GM21528 (cell line): Measurements from ENCODE around the gene ASAP2.
A peak's percentile ranks its signal among the peaks of the same experiment; 100 is the strongest.

Experiments used
- ATAC-seq: cut with Tn5 transposase; IDR thresholded peaks from one replicate; pipeline ENCODE4 v1.9.1; 2021; ENCODE audit warnings: mild to moderate bottlenecking, moderate library complexity; ENCODE audit not compliant: unreplicated experiment, low FRiP score

Gene ASAP2

DNA sequence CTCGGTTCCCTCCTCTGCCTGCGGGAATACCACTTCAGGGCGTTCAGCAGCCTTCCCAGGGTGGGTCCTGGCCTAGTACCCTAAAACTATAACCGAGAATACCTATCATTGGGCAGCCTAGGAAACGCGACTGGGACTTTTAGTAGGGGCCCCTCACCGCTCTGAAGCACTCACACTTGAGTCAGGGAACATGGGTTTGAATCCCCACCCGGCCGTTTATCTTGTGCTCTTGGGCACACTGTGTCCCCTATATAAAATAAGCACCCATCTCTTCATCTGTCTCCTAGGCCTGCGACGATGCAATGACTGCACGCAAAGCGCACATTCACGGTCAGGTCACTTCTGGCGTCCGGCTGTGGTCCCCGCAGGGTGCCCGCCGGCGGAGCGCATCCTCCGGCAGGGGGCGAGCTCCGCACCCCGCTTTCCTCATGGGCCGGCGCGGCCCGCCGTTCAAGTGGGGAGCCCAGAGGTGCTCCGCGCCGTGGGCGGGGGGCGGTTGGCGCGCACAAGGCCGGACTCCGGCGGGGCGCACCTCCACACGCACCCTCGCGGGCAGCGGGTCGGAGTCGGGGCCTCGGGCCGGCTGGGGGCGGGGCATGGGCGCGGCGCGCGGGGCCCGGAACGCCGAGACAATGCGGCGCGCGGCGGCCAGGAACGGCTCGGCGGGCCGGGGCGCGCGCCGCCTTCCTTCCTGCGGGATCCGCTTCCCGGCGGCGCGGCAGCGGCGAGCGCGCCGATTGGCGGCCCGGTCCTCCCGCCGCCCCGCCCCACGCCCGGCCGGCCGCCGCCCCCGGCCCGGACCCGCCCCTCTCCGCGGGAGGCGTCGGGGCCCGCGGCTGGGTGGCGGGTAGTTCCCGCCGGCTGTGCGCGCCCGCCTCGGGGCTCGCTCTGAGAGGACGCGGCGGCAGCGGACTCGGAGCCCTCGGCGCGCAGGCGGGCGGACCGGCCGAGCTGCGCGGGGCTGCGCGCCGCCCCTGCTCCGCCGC lies at the start of gene ASAP2:
Gene ASAP2 (plus strand): TSS at position 850 of the 986 bp plus-strand sequence. CDS start 293 bp downstream, outside the sequence.
- ATAC-seq = peak; percentile 79

DNA sequence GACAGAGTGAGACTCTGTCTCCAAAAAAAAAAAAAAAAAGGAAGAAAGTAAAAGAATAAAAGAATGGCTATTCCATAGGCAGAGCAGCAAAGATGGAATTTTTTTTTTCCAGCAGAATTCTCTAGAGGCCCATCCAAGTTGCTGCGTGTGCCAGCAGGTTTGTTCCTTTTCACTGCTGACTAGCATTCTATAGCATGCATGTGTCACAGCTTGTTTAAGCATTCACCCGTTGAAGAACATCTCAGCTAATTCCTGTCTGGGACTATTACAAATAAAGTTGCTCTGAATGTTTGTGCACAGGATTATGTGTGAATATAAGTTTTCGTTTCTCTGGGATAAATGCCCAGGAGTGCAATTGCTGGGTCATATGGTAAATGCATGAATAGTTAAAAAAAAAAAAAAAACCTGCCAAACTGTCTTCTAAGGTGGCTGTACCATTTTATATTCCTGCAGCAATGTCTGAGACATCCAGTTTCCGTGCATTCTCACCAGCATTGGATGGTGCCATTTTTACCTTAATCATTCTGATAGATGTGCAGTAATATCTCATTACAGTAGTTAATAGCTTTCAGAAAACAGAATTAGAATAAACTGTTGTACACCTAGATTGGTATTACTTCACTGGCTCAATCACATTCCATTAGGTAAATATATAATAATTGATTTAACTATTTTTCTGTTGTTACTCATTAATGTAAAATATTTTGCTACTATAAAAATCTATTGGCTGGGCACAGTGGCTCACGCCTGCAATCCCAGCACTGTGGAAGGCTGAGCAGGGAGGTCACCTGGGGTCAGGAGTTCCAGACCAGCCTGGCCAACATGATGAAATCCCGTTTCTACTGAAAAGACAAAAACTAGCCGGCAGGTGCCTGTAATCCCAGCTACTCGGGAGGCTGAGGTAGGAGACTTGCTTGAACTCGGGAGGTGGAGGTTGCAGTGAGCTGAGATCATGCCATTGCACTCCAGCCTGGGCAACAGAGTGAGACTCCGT lies 47.5 kb upstream of the ASAP2 start:
- ATAC-seq = no peak

DNA sequence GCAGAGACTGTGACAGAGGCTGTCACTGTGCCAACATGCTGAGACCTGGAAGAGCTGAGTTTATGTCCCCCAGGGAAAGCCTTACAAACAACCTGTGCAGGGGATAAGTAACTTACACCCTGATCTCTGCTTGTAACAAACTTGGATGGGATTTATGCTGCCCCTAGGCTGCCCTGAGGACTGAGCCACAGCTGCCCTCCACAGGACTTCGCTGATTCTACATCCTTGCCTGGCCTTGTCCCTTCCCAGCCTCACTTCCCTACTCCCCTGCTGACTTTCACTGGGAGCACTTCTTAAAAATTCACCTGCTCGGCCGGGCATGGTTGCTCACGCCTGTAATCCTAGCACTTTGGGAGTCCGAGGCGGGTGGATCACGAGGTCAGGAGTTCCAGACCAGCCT lies 45.9 kb upstream of the ASAP2 start:
- no peak for ATAC-seq

DNA sequence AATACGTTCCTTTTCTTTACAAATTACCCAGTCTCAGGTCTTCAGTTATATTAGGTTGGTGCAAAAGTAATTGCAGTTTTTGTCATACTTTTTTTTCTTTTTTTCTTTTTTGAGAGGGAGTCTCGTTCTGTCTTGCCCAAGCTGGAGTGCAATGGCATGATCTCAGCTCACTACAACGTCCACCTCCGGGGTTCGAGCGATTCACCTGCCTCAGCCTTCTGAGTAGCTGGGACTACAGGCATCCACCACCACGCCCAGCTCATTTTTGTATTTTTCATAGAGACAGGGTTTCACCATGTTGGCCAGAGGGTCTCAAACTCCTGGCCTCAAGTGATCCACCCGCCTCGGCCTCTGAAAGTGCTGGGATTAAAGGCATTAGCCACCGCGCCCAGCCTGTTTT lies 43.8 kb upstream of the ASAP2 start:
- no peak for ATAC-seq

DNA sequence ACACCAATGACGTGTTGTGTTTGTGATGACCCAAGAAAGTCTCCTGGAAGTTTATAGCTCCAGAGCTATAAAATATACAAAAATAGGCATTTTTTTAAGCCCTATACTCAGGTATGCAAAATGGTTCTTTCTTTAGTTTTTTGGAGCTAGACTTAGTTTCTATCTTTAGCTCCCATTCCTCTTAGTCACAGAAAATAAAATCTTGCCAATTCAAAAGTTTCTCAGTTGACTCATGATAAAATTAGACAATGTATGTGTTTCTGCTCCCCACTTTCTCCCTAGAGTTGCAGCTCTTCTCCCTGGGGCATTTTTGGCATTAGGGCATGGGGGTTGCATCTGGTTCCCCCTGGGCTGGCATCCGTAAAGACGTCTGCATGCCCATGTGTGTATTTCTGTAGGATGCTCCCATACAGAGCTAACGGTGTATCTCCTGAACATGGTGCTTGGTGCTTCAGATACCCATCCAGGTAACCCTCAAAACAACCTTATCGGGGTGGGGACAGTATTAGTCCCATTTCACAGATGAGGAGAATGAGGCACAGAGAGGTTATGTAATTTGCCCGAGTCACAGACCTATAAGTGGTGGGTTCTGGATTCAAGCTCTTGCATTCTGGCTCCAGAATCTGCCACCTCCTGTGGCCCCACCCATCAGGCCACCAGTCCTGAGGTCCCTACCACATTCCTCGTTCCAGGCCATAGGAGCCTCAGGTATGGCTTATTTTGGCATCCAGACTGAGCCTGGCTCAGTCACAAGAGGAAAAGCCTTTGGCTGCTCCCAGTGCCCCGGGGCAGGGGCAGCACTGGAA lies 43.1 kb upstream of the ASAP2 start:
- ATAC-seq = no peak

DNA sequence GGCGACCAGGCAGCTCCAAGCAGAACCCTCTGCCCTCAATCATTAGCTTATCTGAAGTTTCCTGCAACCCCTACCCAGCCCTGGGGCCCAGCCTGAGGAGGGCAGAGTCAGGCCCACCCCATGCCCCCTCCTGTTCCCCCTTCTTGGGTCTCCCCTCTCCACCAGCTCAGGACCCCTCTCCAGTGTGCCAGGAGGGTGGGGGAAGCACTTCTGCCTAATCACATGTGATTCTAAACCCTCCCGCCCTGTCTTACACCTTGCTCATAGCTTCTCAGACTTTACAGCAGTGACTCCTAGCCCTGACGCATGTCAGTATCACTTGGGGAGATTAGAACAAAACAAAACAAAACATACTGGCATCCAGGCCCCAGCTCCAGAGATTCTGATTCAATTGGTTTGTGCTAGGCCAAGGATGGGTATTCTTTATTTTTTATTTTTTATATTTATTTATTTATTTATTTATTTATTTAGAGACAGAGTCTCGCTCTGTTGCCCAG lies 42.5 kb upstream of the ASAP2 start:
- ATAC-seq = no peak

DNA sequence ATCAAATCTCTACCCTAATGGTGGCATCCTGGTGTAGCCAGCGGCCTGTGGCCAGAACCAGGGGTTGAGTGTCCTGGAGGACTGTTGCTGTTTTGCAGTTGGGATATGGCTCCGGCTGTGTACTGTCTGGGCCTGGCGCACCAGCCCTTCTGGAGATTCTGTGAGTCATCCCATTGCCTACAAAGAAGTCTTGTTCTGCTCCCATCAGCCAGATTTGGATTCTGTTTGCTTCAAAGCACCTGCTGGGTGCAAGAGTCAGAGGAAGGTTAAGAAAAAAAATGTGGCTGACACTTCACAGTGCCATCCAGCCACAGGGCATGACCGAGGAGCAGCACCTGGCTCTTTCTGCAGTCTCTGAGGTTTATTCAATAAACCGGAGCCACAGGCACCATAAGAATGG lies 41.0 kb upstream of the ASAP2 start:
- ATAC-seq = no peak

DNA sequence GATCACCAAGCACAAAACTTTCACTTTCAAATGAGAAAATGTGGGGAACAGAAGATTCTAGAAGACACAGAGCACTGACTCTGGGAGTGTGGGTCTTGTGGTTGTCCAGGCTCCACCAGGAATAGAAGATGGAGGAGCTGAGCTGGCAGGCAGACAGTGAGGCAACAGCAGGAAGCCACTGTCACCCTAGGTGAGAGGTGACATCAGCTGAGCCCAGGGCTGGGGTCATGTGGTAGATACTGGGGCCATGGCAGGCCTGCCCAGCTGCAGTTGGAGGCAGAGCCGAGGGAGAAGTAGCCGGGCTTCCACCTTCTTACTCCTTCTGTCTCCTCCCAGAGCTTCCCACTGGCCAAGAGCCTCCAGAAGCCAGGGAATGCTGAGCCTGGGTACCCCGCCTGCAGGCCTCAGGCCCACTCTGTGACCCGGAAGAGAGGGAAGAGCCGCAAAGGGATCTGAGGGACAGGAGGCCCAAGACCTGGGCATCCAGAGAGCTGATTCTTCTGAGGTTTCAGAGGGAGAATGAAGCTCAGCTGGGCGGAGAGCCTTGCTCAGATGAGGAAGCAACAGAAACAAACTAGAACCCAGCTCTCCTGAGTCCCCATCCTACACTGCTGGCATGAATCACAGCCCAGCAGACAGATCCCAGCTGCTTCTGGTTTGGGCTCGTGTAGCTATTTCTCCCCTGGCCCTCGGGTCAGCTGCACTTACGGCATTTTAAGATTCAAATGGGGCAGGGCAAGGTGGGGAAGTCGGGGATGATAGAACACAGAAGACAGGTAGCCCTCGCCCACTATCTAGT lies 39.8 kb upstream of the ASAP2 start:
- no peak for ATAC-seq

DNA sequence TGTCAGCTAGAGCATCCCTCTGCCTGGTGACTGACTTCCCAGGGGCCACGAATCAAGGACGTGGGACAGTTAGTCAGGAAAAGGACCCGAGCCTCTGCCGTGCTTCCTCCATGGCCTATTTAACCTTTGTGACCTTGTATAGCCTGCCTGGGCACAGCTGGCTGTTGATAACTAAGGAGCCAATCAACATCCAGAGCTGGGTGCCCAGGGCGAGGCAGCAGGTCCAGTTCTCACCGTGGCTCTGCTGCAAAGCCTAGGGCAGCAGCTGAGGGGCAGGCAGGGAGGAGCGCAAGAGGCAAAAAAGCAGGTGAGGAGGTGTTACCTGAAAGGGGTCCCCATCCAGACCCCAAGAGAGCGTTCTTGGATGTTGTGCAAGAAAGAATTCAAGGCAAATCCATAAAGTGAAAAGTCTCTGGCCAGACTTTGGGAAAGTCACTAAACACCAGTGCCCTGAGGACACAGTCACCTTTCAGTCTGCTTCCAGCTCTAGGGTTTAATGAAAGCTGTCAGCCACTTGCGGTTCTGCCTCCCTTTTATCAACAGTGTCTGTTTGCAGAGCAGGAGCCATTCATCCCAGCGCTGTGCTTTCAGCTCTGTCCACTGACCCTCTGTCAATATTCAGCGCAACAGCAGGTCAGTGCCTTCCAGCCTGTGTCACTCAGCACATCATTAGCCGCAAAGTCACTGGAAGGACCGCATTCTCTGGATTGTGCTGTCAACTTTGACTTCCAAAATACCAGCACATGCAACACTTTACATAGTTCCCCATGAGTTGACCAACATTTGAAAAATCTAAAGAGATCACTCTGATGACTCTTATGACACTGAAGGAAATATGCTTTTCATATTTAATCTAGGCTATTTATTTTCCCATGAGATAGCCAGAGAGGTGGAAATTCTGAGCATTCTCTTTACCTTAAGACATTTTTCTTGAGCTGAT lies 38.6 kb upstream of the ASAP2 start:
- no peak for ATAC-seq

DNA sequence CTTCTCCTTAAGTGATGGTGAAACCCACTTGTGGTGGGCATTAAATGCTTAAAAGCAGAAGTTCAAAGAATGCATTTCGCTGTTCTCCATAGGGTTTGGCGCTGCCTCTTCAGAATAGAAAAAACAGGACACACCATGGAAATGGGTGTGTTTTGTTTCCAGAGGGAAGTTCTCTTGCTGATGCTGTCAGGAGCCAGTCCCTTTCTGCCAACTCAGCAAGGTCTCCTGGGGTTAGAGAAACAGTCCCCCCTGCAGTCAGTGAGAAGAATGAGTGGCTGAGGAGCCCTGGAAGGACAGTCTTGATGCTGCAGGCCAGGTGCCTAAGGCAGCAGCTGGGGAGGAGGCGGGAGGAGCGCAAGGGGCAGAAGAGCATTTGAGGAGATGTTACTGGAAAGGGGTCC lies 37.8 kb upstream of the ASAP2 start:
- ATAC-seq = no peak

DNA sequence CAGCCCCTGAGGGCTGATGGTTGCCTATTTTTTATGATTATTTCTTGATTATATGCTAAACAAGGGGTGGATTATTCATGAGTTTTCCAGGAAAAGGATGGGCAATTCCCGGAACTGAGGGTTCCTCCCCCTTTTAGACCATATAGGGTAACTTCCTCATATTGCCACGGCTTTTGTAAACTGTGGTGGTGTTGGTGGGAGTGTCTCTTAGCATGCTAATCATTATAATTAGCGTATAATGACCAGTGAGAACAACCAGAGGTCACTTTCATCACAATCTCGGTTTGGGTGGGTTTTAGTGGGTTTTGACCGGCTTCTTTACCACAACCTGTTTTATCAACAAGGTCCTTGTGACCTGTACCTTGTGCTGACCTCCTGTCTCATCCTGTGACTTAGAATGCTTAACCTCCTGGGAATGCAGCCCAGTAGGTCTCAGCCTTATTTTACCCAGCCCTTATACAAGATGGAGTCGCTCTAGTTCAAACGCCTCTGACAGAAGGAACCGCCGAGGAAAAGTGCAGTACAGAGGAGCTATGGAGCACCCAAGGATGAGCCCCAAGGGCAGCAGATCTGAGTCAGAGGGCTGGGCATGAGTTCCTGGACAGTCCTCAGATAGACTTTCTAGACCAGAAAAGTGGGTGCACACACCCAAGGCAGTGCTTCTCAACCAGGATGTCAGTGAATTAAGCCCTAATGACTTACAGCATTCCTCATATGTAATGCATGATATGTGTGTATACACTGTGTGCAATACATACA lies 37.1 kb upstream of the ASAP2 start:
- ATAC-seq = no peak

DNA sequence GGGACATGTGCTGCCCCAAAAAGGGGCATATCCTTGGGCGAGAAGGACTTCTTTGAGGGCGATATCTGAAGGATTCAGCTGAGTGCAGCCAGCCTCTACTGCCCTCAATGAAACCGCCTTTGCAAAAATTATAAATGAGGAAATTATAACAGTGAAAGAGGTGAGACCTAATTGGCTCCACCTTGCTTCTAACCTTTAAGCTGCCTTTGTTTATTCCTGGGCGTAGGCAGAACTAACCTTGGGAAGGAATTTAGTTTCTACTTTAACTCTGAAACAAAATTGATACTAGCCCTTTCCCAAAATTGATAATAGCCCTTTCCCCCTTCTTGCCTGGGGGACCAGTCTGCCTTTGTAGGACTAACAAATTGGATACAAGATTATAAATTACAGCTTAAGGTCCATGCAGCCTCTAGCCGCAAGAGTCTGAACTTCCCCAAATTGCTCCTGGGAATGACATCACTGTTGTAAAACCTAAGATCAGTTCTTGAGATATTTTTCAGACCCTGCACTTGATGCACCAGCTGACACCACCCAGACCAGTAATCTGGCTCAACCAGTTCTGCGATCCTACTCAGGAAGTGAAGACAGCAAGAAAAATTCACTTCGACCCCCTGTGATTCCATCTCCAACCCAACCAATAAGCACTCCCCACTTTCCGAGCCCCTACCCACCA lies 36.0 kb upstream of the ASAP2 start:
- ATAC-seq = no peak

DNA sequence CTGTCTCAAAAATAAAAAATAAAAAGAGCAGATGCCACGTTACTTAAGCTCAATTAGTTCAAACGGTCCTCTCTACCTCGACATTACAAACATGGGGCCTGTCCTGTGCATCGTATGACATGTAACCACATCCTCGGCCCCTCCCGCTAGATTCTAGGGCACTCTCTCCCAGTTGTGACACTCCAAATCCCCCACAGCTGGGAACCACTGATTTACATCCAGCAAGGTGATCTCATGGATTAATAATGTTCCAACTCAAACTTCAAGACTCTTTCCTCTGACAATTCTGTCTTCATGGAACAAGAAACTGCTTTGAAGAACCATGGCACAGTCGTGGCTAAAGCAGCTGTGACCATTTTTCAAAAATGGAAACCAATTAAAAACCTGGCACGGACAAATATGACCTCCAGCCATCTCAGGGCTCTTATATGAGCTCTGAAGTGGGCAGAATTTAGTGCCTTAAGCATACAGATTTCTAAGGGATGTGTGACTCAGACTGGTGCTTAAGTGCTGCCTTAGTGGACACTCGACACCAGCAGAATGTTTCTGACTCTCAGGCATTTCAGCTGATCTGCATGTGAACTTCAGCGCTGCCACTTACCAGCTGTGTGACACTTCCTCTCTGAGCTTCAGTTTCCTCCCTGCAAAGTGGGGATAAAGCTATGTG lies 31.7 kb upstream of the ASAP2 start:
- ATAC-seq = no peak

DNA sequence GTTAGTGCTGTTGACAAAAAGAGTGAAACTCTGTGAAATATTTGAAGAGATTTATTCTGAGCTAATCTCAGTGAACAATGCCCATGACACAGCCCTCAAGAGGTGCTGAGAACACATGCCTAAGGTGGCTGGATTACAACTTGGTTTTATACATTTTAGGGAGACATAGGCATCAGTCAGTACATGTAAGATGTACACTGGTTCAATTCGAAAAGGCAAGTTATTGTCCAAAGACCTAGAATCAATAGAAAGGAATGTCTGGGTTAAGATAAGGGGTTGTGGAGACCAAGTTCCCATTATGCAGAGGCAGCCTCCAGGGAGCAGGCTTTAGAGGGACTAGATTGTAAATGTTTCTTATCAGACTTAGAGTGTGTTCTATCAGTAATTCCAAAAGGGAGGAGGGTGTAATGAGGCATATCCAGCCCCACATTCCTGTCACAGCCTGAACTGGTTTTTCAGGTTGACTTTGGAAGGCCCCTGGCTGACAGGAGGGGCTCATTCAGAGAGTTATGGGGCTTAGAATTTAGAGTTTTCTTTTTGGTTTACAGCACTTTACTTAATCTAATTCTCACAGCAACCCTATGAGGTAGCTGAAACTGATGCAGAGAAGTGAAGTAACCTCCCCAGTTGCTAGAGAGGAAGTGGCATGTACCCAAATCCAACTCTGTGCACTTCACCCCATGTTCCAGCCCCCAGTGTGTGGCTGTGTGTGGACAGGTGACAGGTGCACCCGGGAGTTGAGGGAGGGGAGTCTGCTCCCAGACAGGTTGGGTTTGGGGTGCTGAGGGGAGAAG lies 28.3 kb upstream of the ASAP2 start:
- no peak for ATAC-seq

DNA sequence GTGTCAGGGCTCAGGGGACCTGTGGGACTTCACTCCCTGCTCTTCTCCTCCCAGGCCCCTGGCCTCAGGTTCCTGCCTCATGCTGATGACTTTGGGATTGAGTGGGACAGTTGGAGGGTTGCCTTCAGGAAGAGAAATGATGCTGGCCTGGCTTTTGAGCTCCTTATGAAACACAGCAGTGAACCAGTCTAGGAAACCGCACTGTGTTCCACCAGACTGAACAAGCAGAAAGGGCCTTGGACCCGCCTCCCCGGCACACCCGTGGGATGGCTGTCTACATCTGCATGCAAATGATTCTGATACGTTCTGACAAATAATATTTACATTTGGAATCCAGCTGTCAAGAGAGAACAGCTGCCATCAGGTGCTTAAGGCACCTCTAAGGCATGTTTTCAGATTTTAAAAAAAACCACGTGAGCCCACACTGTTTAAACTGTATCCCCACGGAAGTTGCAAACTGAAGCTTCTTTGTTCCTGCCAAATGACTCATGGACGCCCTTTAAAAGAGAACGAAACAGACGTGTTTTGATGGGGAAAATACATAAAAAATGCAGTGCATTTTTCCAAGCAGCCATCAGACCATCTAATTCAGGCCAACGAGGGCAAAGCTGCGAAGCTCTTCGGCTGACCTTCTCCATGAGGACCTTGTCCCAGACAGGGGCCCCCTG lies 27.6 kb upstream of the ASAP2 start:
- no peak for ATAC-seq
